Adrenal gland (tissue), 12 donors: ENCODE data around the gene KIFC1. TPM values are rescaled to one million over a fixed set of nuclear protein-coding genes. Genes with fewer than 3 reads are reported as not detected.

Experiments
- DNase-seq, 7 donors: peaks; one replicate each; pipeline ENCODE4 v3.0.0-alpha.2; 2019 to 2020
- H3K27ac ChIP-seq, 5 donors: fragments of 200-600 bp; sonication (generic) in 4 of 5; 1 replicate in 3 of 5; 2 replicates in 2 of 5; pipeline versions ENCODE4 v1.5.1 to v1.8.0; 2016 to 2020; ENCODE audit warnings: mild to moderate bottlenecking in 1 of 5
- H3K27me3 ChIP-seq: fragments of 200-600 bp; 2 replicates; pipeline ENCODE4 v1.8.0; 2021
- H3K36me3 ChIP-seq, 2 donors: fragments of 200-600 bp; replicated peaks in 1 of 2; 1 replicate in 1 of 2; 2 replicates in 1 of 2; pipeline versions ENCODE4 v1.5.1 to v1.8.0; 2018 to 2022
- H3K4me1 ChIP-seq, 2 donors: fragments of 200-600 bp; replicated peaks in 1 of 2; 1 replicate in 1 of 2; 2 replicates in 1 of 2; pipeline versions ENCODE4 v1.5.1 to v1.8.0; 2018 to 2021
- H3K4me3 ChIP-seq, 4 donors: fragments of 200-600 bp; sonication (generic) in 3 of 4; one replicate each; pipeline ENCODE4 v1.5.1; 2016 to 2018
- H3K9me3 ChIP-seq, 3 donors: fragments of 200-600 bp; sonication (generic) in 1 of 3; replicated peaks in 1 of 3; 1 replicate in 2 of 3; 2 replicates in 1 of 3; pipeline versions ENCODE4 v1.5.1 to v1.8.0; 2016 to 2021
- CTCF ChIP-seq, 6 experiments: fragments of 450-650 bp in 4 of 6; fragments of 200-600 bp in 2 of 6; sonication (generic) in 1 of 6; IDR thresholded peaks; 1 replicate in 5 of 6; 2 replicates in 1 of 6; pipeline versions ENCODE4 v1.5.1 to v1.8.0; 2016 to 2021; ENCODE audit warnings: antibody characterized with exemption in 6 of 6, mild to moderate bottlenecking in 2 of 6, moderate library complexity in 1 of 6
- POLR2A ChIP-seq, 2 donors: fragments of 450-650 bp; IDR thresholded peaks; one replicate each; pipeline ENCODE4 v1.6.1; 2017; ENCODE audit warnings: antibody characterized with exemption in 2 of 2, mild to moderate bottlenecking in 2 of 2, moderate library complexity in 1 of 2
- WGBS, 4 donors: extraction: QIAGEN DNeasy Blood & Tissue Kit in 2 of 4; methylation state at CpG; one replicate each; pipeline versions ENCODE4 v1.1.5 to v1.1.7; 2013 to 2017; 5-methylcytosine and 5-hydroxymethylcytosine counted together
- intact Hi-C, 2 donors: fragments of 100-400 bp; cut with DNase I; formaldehyde crosslinking; loops; one replicate each; pipeline versions ENCODE4 v1.14.1 to v1.15.0; 2022 to 2023
- polyA plus RNA-seq, 3 donors: library from polyadenylated mRNA; stranded (reverse); fragments of 200-250 nt in 2 of 3; fragments of 350-450 nt in 1 of 3; fragmentation: Illumina TruSeq in 1 of 3; extraction: RNeasy Lipid Tissue Mini Kit (QIAGEN cat#74804) in 1 of 3; gene quantifications; one replicate each; pipeline ENCODE4 v1.2.3, GENCODE V29; 2013 to 2014
- total RNA-seq, 9 donors: library from RNA; depleted of rRNA in 4 of 9; stranded (reverse); fragments of >200 nt in 4 of 9; fragments of 120-200 nt in 1 of 9; fragmentation: NEBNext Ultra II Directional in 1 of 9; extraction: Animal tissue kit (Norgen Biotek cat#: 25700) in 1 of 9; gene quantifications; one replicate each; pipeline versions ENCODE4 v1.1.0 to v1.2.4, GENCODE V29; 2013 to 2023
- donor health status: healthy with polysubstance abuse.
- donor health status: Bipolar disorder and iron deficiency.
- donor health status: DM: yes; HTN: yes; CAD: no.
- donor health status: DM: no; HTN: no; CAD: no.
- donor health status: DM: no; HTN: no; CAD: no.
- donor health status: DM: yes; HTN: yes; CAD: no.

KIFC1 gene
- total and polyA plus RNA-seq, 12 donors, result 0.60 to 9.5 (median 1.4) TPM; not detected in 1

- DNase-seq, result no peak
- H3K36me3 ChIP-seq, result peaks cover 0 to 7% of the 10 kb centered on the region in 2 donors
- WGBS, 4 donors, result 60 to 73% (median 67%) methylated on average over 5 to 6 of the region's 6 CpGs
- intact Hi-C loops, result loop anchor here in 1 of 2 donors (10.0 kb wide), 1 partner anchor 154 kb away; no protein-coding TSS in a partner anchor
- peaks cover 33 to 44% of the 10 kb centered on the region in 2 donors for H3K4me1 ChIP-seq
- peak overlapping the region in 2 of 5 donors; percentile 25 to 34 for H3K27ac ChIP-seq
- H3K9me3 ChIP-seq, result no peaks in the 10 kb centered on the region
- H3K4me3 ChIP-seq, result peak overlapping the region in 1 of 4 donors; percentile 56
- no peaks in the 10 kb centered on the region for H3K27me3 ChIP-seq
- TF ChIP-seq POLR2A (IDR thresholded peaks at IDR 0.05) (no peak), CTCF (IDR thresholded peaks at IDR 0.05) (no peak)
These were observed 29.1 kb downstream of the KIFC1 start for GRCh38 chr6:33420491-33421343.

GRCh38 chr6:33421344-33421643 lies 29.7 kb downstream of the KIFC1 start:
- H3K4me3 ChIP-seq, result no peak overlapping the region
- peak overlapping the region in 1 of 5 donors; percentile 26 for H3K27ac ChIP-seq
- no peaks in the 10 kb centered on the region for H3K9me3 ChIP-seq
- DNase-seq, result no peak
- no peaks in the 10 kb centered on the region for H3K27me3 ChIP-seq
- TF ChIP-seq CTCF (IDR thresholded peaks at IDR 0.05) (no peak), POLR2A (IDR thresholded peaks at IDR 0.05) (no peak)
- peaks cover 33 to 39% of the 10 kb centered on the region in 2 donors for H3K4me1 ChIP-seq
- intact Hi-C loops, result loop anchor here in 1 of 2 donors (10.0 kb wide), 1 partner anchor 154 kb away; no protein-coding TSS in a partner anchor
- 84 to 87% (median 87%) methylated on average over 2 of the region's 2 CpGs for WGBS, 4 donors
- peaks cover 0 to 2% of the 10 kb centered on the region in 2 donors for H3K36me3 ChIP-seq

DNA sequence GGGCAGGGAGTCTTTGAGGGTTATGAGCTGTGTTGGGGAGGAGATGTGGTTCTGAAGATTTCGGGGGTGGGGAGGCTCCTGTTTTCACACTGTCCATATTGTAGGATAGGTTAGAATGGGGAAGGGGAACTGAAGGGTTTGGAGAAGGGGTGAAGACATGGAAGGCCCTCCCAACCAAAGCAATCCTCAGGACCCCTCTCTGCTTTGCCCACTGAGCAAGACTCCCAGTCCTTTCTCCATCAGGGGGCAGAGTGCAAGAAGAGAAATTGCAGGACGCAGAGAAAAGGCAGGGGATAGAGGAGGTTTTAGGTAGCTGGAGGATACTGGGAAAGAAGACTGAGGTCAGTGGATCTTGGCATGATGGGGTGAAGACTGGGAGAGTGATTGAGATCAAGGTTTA lies 32.2 kb downstream of the KIFC1 start:
- H3K4me3 ChIP-seq, result no peak overlapping the region
- DNase-seq, result no peak
- no peaks in the 10 kb centered on the region for H3K36me3 ChIP-seq
- H3K9me3 ChIP-seq, result no peaks in the 10 kb centered on the region
- intact Hi-C loops, result loop anchor here in 1 of 2 donors (10.0 kb wide), 1 partner anchor 151 kb away; no protein-coding TSS in a partner anchor
- no peaks in the 10 kb centered on the region for H3K27me3 ChIP-seq
- H3K27ac ChIP-seq, result no peak overlapping the region
- WGBS, 4 donors, result 91 to 98% (median 93%) methylated on average over 2 of the region's 2 CpGs
- H3K4me1 ChIP-seq, result peaks cover 28 to 39% of the 10 kb centered on the region in 2 donors
- TF ChIP-seq POLR2A (IDR thresholded peaks at IDR 0.05), result no peak
- no peak for TF ChIP-seq CTCF (IDR thresholded peaks at IDR 0.05)

GRCh38 chr6:33424855-33425667 lies 33.4 kb downstream of the KIFC1 start:
- H3K9me3 ChIP-seq, result no peaks in the 10 kb centered on the region
- H3K4me3 ChIP-seq, result peak overlapping the region; percentile 37 to 73 (median 42)
- no peaks in the 10 kb centered on the region for H3K36me3 ChIP-seq
- TF ChIP-seq POLR2A (IDR thresholded peaks at IDR 0.05), result no peak
- TF ChIP-seq CTCF (IDR thresholded peaks at IDR 0.05), result no peak
- peak overlapping the region; percentile 79 to 96 (median 88) for H3K27ac ChIP-seq
- peak in 2 of 7 donors; percentile 37 to 50 for DNase-seq
- H3K27me3 ChIP-seq, result no peaks in the 10 kb centered on the region
- WGBS, 4 donors, result 14 to 17% (median 15%) methylated on average over 12 of the region's 12 CpGs
- peaks cover 19 to 40% of the 10 kb centered on the region in 2 donors for H3K4me1 ChIP-seq
- intact Hi-C loops, result loop anchor here in 1 of 2 donors (10.0 kb wide), 1 partner anchor 150 kb away; no protein-coding TSS in a partner anchor
